ENCODE data around the gene USF2. TPM values are rescaled to one million over a fixed set of nuclear protein-coding genes. Genes with fewer than 3 reads are reported as not detected.
"Not testable (repeated sequence)": the region's sequence is repeated elsewhere in the genome, so short reads cannot be mapped to it uniquely, and the experiment has no call there.

The USF2 gene
- total RNA-seq, 1 donor from 2014 or later, result 137 TPM

DNA sequence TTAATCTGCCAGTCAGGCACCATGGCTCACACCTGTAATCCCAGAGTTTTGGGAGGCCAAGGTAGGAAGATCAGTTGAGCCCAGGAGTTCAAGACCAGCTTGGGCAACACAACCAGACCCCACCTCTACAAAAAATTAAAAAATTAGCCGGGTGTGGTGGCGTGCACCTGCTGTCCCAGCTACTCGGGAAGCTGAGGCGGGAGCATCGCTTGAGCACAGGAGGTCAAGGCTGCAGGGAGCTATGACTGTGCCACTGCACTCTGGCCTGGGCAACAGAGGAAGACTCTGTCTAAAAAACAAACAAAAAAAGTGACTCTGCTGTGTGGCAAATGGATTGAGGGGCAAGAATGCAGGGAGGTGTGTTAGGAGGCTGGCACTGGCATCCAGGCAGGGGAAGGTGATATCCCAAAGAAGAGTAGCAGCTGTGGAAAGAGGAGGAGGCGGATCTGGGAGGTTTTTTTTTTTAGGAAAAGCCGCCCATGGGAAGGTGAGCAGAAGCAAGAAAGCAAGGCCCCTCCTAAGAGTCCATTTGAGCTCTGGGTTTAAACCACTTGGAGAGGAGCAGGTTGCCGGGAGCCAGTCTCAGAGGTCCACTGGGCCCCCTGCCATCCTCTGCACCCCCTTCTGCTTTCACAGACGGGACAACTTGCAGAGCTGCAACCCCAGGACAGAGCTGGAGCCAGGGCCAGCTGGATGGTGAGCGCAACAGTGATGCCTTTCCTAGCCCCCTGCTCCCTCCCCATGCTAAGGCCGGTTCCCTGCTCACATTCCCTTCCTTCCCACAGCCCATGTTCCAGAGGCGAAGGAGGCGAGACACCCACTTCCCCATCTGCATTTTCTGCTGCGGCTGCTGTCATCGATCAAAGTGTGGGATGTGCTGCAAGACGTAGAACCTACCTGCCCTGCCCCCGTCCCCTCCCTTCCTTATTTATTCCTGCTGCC, 15.7 kb downstream of the USF2 start:
- no peak for DNase-seq (ENCODE audit: low spot score in 2 of 2, unreplicated experiment in 2 of 2)
- Mint-ChIP-seq H3K9me3 (no peaks in the 10 kb centered on the region), H3K4me3 (no peak overlapping the region), H3K36me3 (no peaks in the 10 kb centered on the region), H3K4me1 (peaks cover 9% of the 10 kb centered on the region), H3K27ac (no peak overlapping the region), H3K27me3 (ENCODE audit: low read depth) (peaks cover 1% of the 10 kb centered on the region)
- TF ChIP-seq, protein P1, sequence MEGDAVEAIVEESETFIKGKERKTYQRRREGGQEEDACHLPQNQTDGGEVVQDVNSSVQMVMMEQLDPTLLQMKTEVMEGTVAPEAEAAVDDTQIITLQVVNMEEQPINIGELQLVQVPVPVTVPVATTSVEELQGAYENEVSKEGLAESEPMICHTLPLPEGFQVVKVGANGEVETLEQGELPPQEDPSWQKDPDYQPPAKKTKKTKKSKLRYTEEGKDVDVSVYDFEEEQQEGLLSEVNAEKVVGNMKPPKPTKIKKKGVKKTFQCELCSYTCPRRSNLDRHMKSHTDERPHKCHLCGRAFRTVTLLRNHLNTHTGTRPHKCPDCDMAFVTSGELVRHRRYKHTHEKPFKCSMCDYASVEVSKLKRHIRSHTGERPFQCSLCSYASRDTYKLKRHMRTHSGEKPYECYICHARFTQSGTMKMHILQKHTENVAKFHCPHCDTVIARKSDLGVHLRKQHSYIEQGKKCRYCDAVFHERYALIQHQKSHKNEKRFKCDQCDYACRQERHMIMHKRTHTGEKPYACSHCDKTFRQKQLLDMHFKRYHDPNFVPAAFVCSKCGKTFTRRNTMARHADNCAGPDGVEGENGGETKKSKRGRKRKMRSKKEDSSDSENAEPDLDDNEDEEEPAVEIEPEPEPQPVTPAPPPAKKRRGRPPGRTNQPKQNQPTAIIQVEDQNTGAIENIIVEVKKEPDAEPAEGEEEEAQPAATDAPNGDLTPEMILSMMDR (IDR thresholded peaks at IDR 0.05; ENCODE audit: unreplicated experiment), result no peak

DNA sequence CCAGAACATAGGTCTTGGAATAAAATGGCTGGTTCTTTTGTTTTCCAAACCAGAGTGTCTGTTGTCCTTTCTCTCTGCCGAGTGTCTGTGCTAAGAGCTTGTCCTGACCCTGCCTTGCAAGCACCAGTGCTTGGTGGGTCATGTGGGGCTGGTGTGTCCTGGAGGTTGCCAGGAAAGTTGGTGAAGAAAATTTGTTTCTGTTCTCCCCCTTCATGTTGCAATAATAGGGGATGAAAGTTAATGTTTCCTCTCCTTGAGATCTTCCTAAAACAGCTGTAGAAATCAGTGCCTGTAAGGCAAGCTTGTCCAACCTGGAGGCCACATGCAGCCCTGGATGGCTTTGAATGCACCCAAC, 16.3 kb downstream of the USF2 start:
- Mint-ChIP-seq H3K9me3 (no peaks in the 10 kb centered on the region), H3K27me3 (ENCODE audit: low read depth) (peaks cover 1% of the 10 kb centered on the region), H3K4me3 (no peak overlapping the region), H3K4me1 (peaks cover 9% of the 10 kb centered on the region), H3K27ac (no peak overlapping the region), H3K36me3 (no peaks in the 10 kb centered on the region)
- TF ChIP-seq, protein P1 (IDR thresholded peaks at IDR 0.05; ENCODE audit: unreplicated experiment), result no peak
- no peak for DNase-seq (ENCODE audit: low spot score in 2 of 2, unreplicated experiment in 2 of 2)

- not testable (repeated sequence) for H3K9me3 Mint-ChIP-seq; H3K27ac Mint-ChIP-seq; H3K36me3 Mint-ChIP-seq; DNase-seq (ENCODE audit: low spot score in 2 of 2, unreplicated experiment in 2 of 2); H3K27me3 Mint-ChIP-seq (ENCODE audit: low read depth); H3K4me3 Mint-ChIP-seq
- peaks cover 10% of the 10 kb centered on the region for H3K4me1 Mint-ChIP-seq
Measured at GRCh38 chr19:35285465-35285864, 16.7 kb downstream of the USF2 start.

- not testable (repeated sequence) for H3K4me3 Mint-ChIP-seq; DNase-seq (ENCODE audit: low spot score in 2 of 2, unreplicated experiment in 2 of 2); H3K9me3 Mint-ChIP-seq; H3K27ac Mint-ChIP-seq; H3K27me3 Mint-ChIP-seq (ENCODE audit: low read depth); H3K36me3 Mint-ChIP-seq
- H3K4me1 Mint-ChIP-seq, result peaks cover 13% of the 10 kb centered on the region
Measured at GRCh38 chr19:35286101-35286500, 17.3 kb downstream of the USF2 start.

DNA sequence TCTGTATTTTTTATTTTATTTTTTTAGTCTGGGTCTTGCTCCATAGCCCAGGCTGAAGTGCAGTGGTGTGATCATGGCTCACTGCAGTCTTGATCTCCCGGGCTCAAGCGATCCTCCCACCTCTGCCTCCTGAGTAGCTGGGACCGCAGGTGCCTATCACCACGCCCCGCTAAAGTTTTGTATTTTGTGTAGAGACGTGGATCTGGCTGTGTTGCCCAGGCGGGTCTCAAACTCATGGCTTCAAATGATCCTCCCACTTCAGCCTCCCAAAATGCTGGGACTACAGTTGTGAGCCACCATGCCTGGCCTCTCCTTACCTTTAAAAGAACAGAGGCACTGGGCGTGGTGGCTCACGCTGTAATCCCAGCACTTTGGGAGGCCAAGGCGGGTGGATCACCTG, 19.0 kb downstream of the USF2 start:
- TF ChIP-seq, protein P1 (IDR thresholded peaks at IDR 0.05; ENCODE audit: unreplicated experiment), result no peak
- no peaks in the 10 kb centered on the region for H3K36me3 Mint-ChIP-seq
- H3K4me1 Mint-ChIP-seq, result peaks cover 22% of the 10 kb centered on the region
- no peak for DNase-seq (ENCODE audit: low spot score in 2 of 2, unreplicated experiment in 2 of 2)
- no peak overlapping the region for H3K27ac Mint-ChIP-seq
- H3K4me3 Mint-ChIP-seq, result no peak overlapping the region
- H3K9me3 Mint-ChIP-seq, result no peaks in the 10 kb centered on the region
- no peaks in the 10 kb centered on the region for H3K27me3 Mint-ChIP-seq (ENCODE audit: low read depth)

- Mint-ChIP-seq H3K9me3 (no peaks in the 10 kb centered on the region), H3K4me3 (no peak overlapping the region), H3K27me3 (ENCODE audit: low read depth) (no peaks in the 10 kb centered on the region), H3K36me3 (no peaks in the 10 kb centered on the region), H3K27ac (no peak overlapping the region), H3K4me1 (peaks cover 28% of the 10 kb centered on the region)
- DNase-seq (ENCODE audit: low spot score in 2 of 2, unreplicated experiment in 2 of 2), result no peak
- TF ChIP-seq, protein P1 (IDR thresholded peaks at IDR 0.05; ENCODE audit: unreplicated experiment), result no peak
Measured at GRCh38 chr19:35288331-35288730, 19.6 kb downstream of the USF2 start.

Measured in mesothelial cell of epicardium (in vitro differentiated cells).